Mesendoderm (in vitro differentiated cells): ENCODE data around the gene PSG4.
"Not testable (repeated sequence)": the region's sequence is repeated elsewhere in the genome, so short reads cannot be mapped to it uniquely, and the experiment has no call there.

Experiments used
- DNase-seq: peaks from one replicate; pipeline ENCODE4 v3.0.0; 2013
- H2AK5ac ChIP-seq: 2 replicates; pipeline ENCODE4 v1.6.1; 2013; ENCODE audit warnings: low read length, inconsistent platforms
- H2BK120ac ChIP-seq: 2 replicates; pipeline ENCODE4 v1.6.1; 2013; ENCODE audit warnings: low read depth, mild to moderate bottlenecking, low read length, moderate library complexity, mixed read lengths
- H2BK15ac ChIP-seq: replicated peaks from 2 replicates; pipeline ENCODE4 v1.6.1; 2013; ENCODE audit warnings: low read depth, mild to moderate bottlenecking, moderate library complexity
- H2BK5ac ChIP-seq: 2 replicates; pipeline ENCODE4 v1.6.1; 2013; ENCODE audit warnings: low read length, inconsistent platforms
- H3K18ac ChIP-seq: 2 replicates; pipeline ENCODE4 v1.6.1; 2013; ENCODE audit warnings: mild to moderate bottlenecking, low read length, mixed read lengths
- H3K23ac ChIP-seq: one replicate; pipeline ENCODE4 v1.6.1; 2013; ENCODE audit warnings: low read length
- H3K27ac ChIP-seq: 2 replicates; pipeline ENCODE4 v1.5.1; 2013; ENCODE audit warnings: low read depth, mild to moderate bottlenecking, inconsistent platforms, low read length, moderate library complexity
- H3K27me3 ChIP-seq: 2 replicates; pipeline ENCODE4 v1.6.1; 2013; ENCODE audit warnings: low read length, control low read depth, mild to moderate bottlenecking, inconsistent platforms; ENCODE audit not compliant: insufficient read depth, poor library complexity
- H3K36me3 ChIP-seq: 2 replicates; pipeline ENCODE4 v1.6.1; 2013; ENCODE audit warnings: low read length, inconsistent platforms; ENCODE audit not compliant: control insufficient read depth, insufficient read depth
- H3K4ac ChIP-seq: one replicate; pipeline ENCODE4 v1.6.1; 2013; ENCODE audit warnings: low read depth, mild to moderate bottlenecking, low read length, moderate library complexity
- H3K4me1 ChIP-seq: 2 replicates; pipeline ENCODE4 v1.6.1; 2013; ENCODE audit warnings: low read depth, low read length, inconsistent platforms; ENCODE audit not compliant: control insufficient read depth
- H3K4me2 ChIP-seq: 2 replicates; pipeline ENCODE4 v1.6.1; 2013; ENCODE audit warnings: low read length
- H3K4me3 ChIP-seq: 2 replicates; pipeline ENCODE4 v1.5.1; 2013; ENCODE audit warnings: mild to moderate bottlenecking, low read length
- H3K56ac ChIP-seq: one replicate; pipeline ENCODE4 v1.6.1; 2013; ENCODE audit warnings: low read length
- H3K79me1 ChIP-seq: 2 replicates; pipeline ENCODE4 v1.6.1; 2013; ENCODE audit warnings: low read length, inconsistent platforms
- H3K79me2 ChIP-seq: 2 replicates; pipeline ENCODE4 v1.6.1; 2013; ENCODE audit warnings: mild to moderate bottlenecking, low read length; ENCODE audit not compliant: control insufficient read depth, insufficient read depth
- H3K9ac ChIP-seq: 2 replicates; pipeline ENCODE4 v1.6.1; 2013; ENCODE audit warnings: low read length, inconsistent platforms
- H4K5ac ChIP-seq: one replicate; pipeline ENCODE4 v1.6.1; 2013; ENCODE audit warnings: low read length
- H4K8ac ChIP-seq: one replicate; pipeline ENCODE4 v1.6.1; 2013; ENCODE audit warnings: low read depth, mild to moderate bottlenecking, control low read depth, low read length, moderate library complexity
- WGBS: extraction: QIAGEN DNeasy Blood & Tissue Kit; methylation state at CpG from one replicate; pipeline ENCODE4 v1.1.7; 2013; ENCODE audit warnings: low lambda C conversion rate, missing lambda C conversion rate; ENCODE audit not compliant: insufficient coverage; ENCODE audit errors: extremely low coverage; 5-methylcytosine and 5-hydroxymethylcytosine counted together

PSG4 gene

GRCh38 chr19:43224855-43225253 is 19.4 kb upstream of the PSG4 start:
- Histone ChIP-seq H3K27me3 (no peaks in the 10 kb centered on the region), H3K9ac (no peak overlapping the region), H3K23ac (no peak overlapping the region), H3K4ac (no peak overlapping the region), H3K36me3 (no peaks in the 10 kb centered on the region), H2AK5ac (no peak overlapping the region), H3K18ac (no peak overlapping the region), H2BK15ac (no peak overlapping the region), H2BK5ac (no peak overlapping the region), H3K27ac (no peak overlapping the region), H4K8ac (no peak overlapping the region), H4K5ac (no peak overlapping the region), H3K4me3 (no peak overlapping the region), H3K4me2 (no peak overlapping the region), H2BK120ac (no peak overlapping the region), H3K79me1 (no peaks in the 10 kb centered on the region), H3K4me1 (no peaks in the 10 kb centered on the region), H3K56ac (no peak overlapping the region), H3K79me2 (no peaks in the 10 kb centered on the region)
- DNase-seq: no peak
- no CpG with 5 or more reads among the region's 2 CpGs for WGBS

GRCh38 chr19:43224201-43224854 is 18.9 kb upstream of the PSG4 start:
- not testable (repeated sequence) for H3K27me3 ChIP-seq, H3K36me3 ChIP-seq, H3K4me1 ChIP-seq, H2BK15ac ChIP-seq, DNase-seq, H3K9ac ChIP-seq, H3K4me3 ChIP-seq, H3K4ac ChIP-seq, H3K27ac ChIP-seq, H2BK120ac ChIP-seq, H3K79me1 ChIP-seq, H3K18ac ChIP-seq, H2BK5ac ChIP-seq, H4K8ac ChIP-seq, H3K56ac ChIP-seq, H3K79me2 ChIP-seq, H4K5ac ChIP-seq, H2AK5ac ChIP-seq, H3K4me2 ChIP-seq, H3K23ac ChIP-seq
- WGBS: no CpG with 5 or more reads among the region's 5 CpGs

- not testable (repeated sequence) for H3K36me3 ChIP-seq, H3K79me1 ChIP-seq, H3K4ac ChIP-seq, H2BK5ac ChIP-seq, H4K5ac ChIP-seq, H3K18ac ChIP-seq, H3K4me1 ChIP-seq, H3K9ac ChIP-seq, H4K8ac ChIP-seq, H3K4me3 ChIP-seq, H3K79me2 ChIP-seq, H3K56ac ChIP-seq, H2BK15ac ChIP-seq, H2BK120ac ChIP-seq, H3K23ac ChIP-seq, H3K27me3 ChIP-seq, H3K27ac ChIP-seq, DNase-seq, H3K4me2 ChIP-seq, H2AK5ac ChIP-seq
- WGBS: no CpG with 5 or more reads among the region's 22 CpGs
These were observed 16.5 kb upstream of the PSG4 start for GRCh38 chr19:43221891-43222290.

- not testable (repeated sequence) for H3K4me3 ChIP-seq, H3K4me1 ChIP-seq, H2AK5ac ChIP-seq, H2BK5ac ChIP-seq, H3K18ac ChIP-seq, H3K4ac ChIP-seq, H3K79me2 ChIP-seq, H3K79me1 ChIP-seq, H3K36me3 ChIP-seq, DNase-seq, H3K56ac ChIP-seq, H4K8ac ChIP-seq, H3K27ac ChIP-seq, H3K4me2 ChIP-seq, H4K5ac ChIP-seq, H3K27me3 ChIP-seq, H2BK120ac ChIP-seq, H3K9ac ChIP-seq, H2BK15ac ChIP-seq, H3K23ac ChIP-seq
- WGBS: no CpG with 5 or more reads among the region's 4 CpGs
These were observed 13.7 kb upstream of the PSG4 start for GRCh38 chr19:43219136-43219535.

GRCh38 chr19:43215881-43216280 is 10.4 kb upstream of the PSG4 start:
- not testable (repeated sequence) for H3K23ac ChIP-seq, H2BK5ac ChIP-seq, H3K9ac ChIP-seq, H4K8ac ChIP-seq, H2BK15ac ChIP-seq, H3K79me1 ChIP-seq, H4K5ac ChIP-seq, H3K56ac ChIP-seq, H3K4me2 ChIP-seq, H3K27me3 ChIP-seq, H3K79me2 ChIP-seq, H3K4me3 ChIP-seq, DNase-seq, H3K4ac ChIP-seq, H3K27ac ChIP-seq, H2BK120ac ChIP-seq, H2AK5ac ChIP-seq, H3K18ac ChIP-seq, H3K4me1 ChIP-seq, H3K36me3 ChIP-seq
- no CpG with 5 or more reads among the region's 2 CpGs for WGBS

- Histone ChIP-seq H3K4ac (no peak overlapping the region), H3K36me3 (no peaks in the 10 kb centered on the region), H2BK15ac (no peak overlapping the region), H3K79me2 (no peaks in the 10 kb centered on the region), H4K5ac (no peak overlapping the region), H3K23ac (no peak overlapping the region), H3K27ac (no peak overlapping the region), H3K4me2 (no peak overlapping the region), H3K79me1 (no peaks in the 10 kb centered on the region), H3K18ac (no peak overlapping the region), H3K27me3 (no peaks in the 10 kb centered on the region), H3K4me1 (no peaks in the 10 kb centered on the region), H3K4me3 (no peak overlapping the region), H2BK120ac (no peak overlapping the region), H2BK5ac (no peak overlapping the region), H2AK5ac (no peak overlapping the region), H3K9ac (no peak overlapping the region), H4K8ac (no peak overlapping the region), H3K56ac (no peak overlapping the region)
- DNase-seq: no peak
- no CpG with 5 or more reads among the region's 4 CpGs for WGBS
These were observed 2.6 kb upstream of the PSG4 start for GRCh38 chr19:43207991-43208390.
